HCT116 (cell line): ENCODE measurements around the gene ARHGAP18. TPM values are rescaled to one million over a fixed set of nuclear protein-coding genes. Genes with fewer than 3 reads are reported as not detected.

Experiments
- ATAC-seq: fragments of 200-7000 bp; cut with Tn5 transposase; 2 replicates; pipeline ENCODE4 v1.9.1; 2020; ENCODE audit warnings: mild to moderate bottlenecking, moderate library complexity
- BruUV-seq: library from RNA; stranded (reverse); fragments of 400-500 nt; replicated peaks from 2 replicates; lab custom pipeline; 2021; lab: Mats Ljungman, UMichigan
- CTCF ChIA-PET: fragments of 300-600 bp; sonication (Branson Sonifier 250); formaldehyde crosslinking; loops from one replicate; lab custom pipeline; 2021; ENCODE audit warnings: antibody characterized with exemption; lab: Charles Lee
- POLR2A ChIA-PET: fragments of 300-600, 350-600 bp; sonication (Branson Sonifier 250); formaldehyde crosslinking; loops from one replicate; lab custom pipeline; 2021; ENCODE audit warnings: antibody characterized with exemption; lab: Charles Lee
- RAD21 ChIA-PET, 2 experiments: fragments of 300-600 bp; sonication (Branson Sonifier 250); formaldehyde crosslinking; loops; one replicate each; lab custom pipeline; 2023; ENCODE audit warnings: low total read pairs in 2 of 2; ENCODE audit not compliant: uncharacterized antibody in 2 of 2, unreplicated experiment in 2 of 2, low non-redundant PET in 1 of 2; lab: Charles Lee
- DNase-seq: peaks from one replicate; pipeline ENCODE4 v3.0.0-alpha.2; 2010; ENCODE audit warnings: low read depth, low spot score
- H2AFZ ChIP-seq: fragments of 200-600 bp; shearing (Covaris generic), sonication (generic); 2 replicates; pipeline ENCODE4 v1.6.1; 2017; ENCODE audit warnings: low read depth, mixed run types, mixed read lengths, antibody characterized with exemption, low read length; ENCODE audit not compliant: poor library complexity, severe bottlenecking
- H3K27ac ChIP-seq: 2 replicates; pipeline ENCODE4 v1.5.1; 2012; ENCODE audit warnings: low read depth, low read length
- H3K27me3 ChIP-seq: fragments of 200-600 bp; sonication (generic); 2 replicates; pipeline ENCODE4 v1.6.1; 2016; ENCODE audit warnings: mixed run types, low read length, mixed read lengths; ENCODE audit not compliant: insufficient read depth
- H3K36me3 ChIP-seq, 2 experiments: fragments of 200-500 bp in 1 of 2; fragments of 200-600 bp in 1 of 2; sonication (Bioruptor generic) in 1 of 2; sonication (generic) in 1 of 2; 2 replicates each; pipeline versions ENCODE4 v1.5.1 to v1.6.1; 2014 to 2016; ENCODE audit warnings: low read length in 2 of 2, inconsistent platforms in 1 of 2, mixed read lengths in 1 of 2, mixed run types in 1 of 2; ENCODE audit not compliant: insufficient read depth in 2 of 2, control insufficient read depth in 1 of 2
- H3K4me1 ChIP-seq, 2 experiments: fragments of 200-600 bp in 1 of 2; sonication (generic) in 1 of 2; 2 replicates each; pipeline versions ENCODE4 v1.5.1 to v1.6.1; 2012 to 2017; ENCODE audit warnings: low read length in 2 of 2, inconsistent platforms in 1 of 2, mild to moderate bottlenecking in 1 of 2, mixed read lengths in 1 of 2, mixed run types in 1 of 2, moderate library complexity in 1 of 2; ENCODE audit not compliant: insufficient read depth in 2 of 2, control insufficient read depth in 1 of 2
- H3K4me2 ChIP-seq: fragments of 200-600 bp; sonication (generic); 2 replicates; pipeline ENCODE4 v1.6.1; 2017; ENCODE audit warnings: mixed run types, low read length, mixed read lengths
- H3K4me3 ChIP-seq, 2 experiments: fragments of 200-600 bp in 1 of 2; sonication (generic) in 1 of 2; replicated peaks in 1 of 2; 2 replicates each; pipeline ENCODE4 v1.5.1; 2011 to 2016; ENCODE audit warnings: low read length in 2 of 2, control low read depth in 1 of 2, low read depth in 1 of 2, mild to moderate bottlenecking in 1 of 2, mixed read lengths in 1 of 2, mixed run types in 1 of 2
- H3K79me2 ChIP-seq: fragments of 200-600 bp; sonication (generic); 2 replicates; pipeline ENCODE4 v1.6.1; 2017; ENCODE audit warnings: mild to moderate bottlenecking, mixed run types, low read length, moderate library complexity, mixed read lengths; ENCODE audit not compliant: insufficient read depth
- H3K9ac ChIP-seq: fragments of 200-600 bp; sonication (generic); 2 replicates; pipeline ENCODE4 v1.6.1; 2016; ENCODE audit warnings: low read length, mixed read lengths
- H3K9me2 ChIP-seq: fragments of 200-600 bp; sonication (generic), shearing (Covaris generic); 2 replicates; pipeline ENCODE4 v1.6.1; 2017; ENCODE audit warnings: mixed run types, mild to moderate bottlenecking, moderate library complexity; ENCODE audit not compliant: insufficient read depth
- H3K9me3 ChIP-seq, 2 experiments: fragments of 200-500 bp in 1 of 2; fragments of 200-600 bp in 1 of 2; sonication (Bioruptor generic) in 1 of 2; sonication (generic) in 1 of 2; 2 replicates each; pipeline ENCODE4 v1.6.1; 2014 to 2017; ENCODE audit warnings: low read length in 2 of 2, mixed read lengths in 2 of 2, inconsistent platforms in 1 of 2, low read depth in 1 of 2, mild to moderate bottlenecking in 1 of 2, mixed run types in 1 of 2, moderate library complexity in 1 of 2; ENCODE audit not compliant: control insufficient read depth in 1 of 2, insufficient read depth in 1 of 2
- H4K20me1 ChIP-seq: fragments of 200-600 bp; sonication (generic), shearing (Covaris generic); 2 replicates; pipeline ENCODE4 v1.6.1; 2017; ENCODE audit warnings: mixed run types, mild to moderate bottlenecking, moderate library complexity; ENCODE audit not compliant: insufficient read depth
- ATF3 ChIP-seq: IDR thresholded peaks from 2 replicates; pipeline ENCODE4 v1.6.1; 2012
- CBX3 ChIP-seq: IDR thresholded peaks from 2 replicates; pipeline ENCODE4 v1.6.1; 2012; ENCODE audit warnings: low read depth
- CEBPB ChIP-seq: IDR thresholded peaks from 2 replicates; pipeline ENCODE4 v1.6.1; 2012; ENCODE audit warnings: low read depth
- CTCF ChIP-seq, 3 experiments: fragments of 200-600 bp in 1 of 3; sonication (generic) in 1 of 3; IDR thresholded peaks in 2 of 3; conservative IDR thresholded peaks in 1 of 3; 2 replicates each; pipeline ENCODE4 v1.5.1; 2012 to 2017; ENCODE audit warnings: low read depth in 2 of 3, low read length in 2 of 3, antibody characterized with exemption in 1 of 3, borderline replicate concordance in 1 of 3, control low read depth in 1 of 3, mild to moderate bottlenecking in 1 of 3, mixed read lengths in 1 of 3, mixed run types in 1 of 3, moderate library complexity in 1 of 3; ENCODE audit not compliant: insufficient read depth in 1 of 3
- JUND ChIP-seq: IDR thresholded peaks from 2 replicates; pipeline ENCODE4 v1.6.1; 2012
- POLR2A ChIP-seq: IDR thresholded peaks from 2 replicates; pipeline ENCODE4 v1.7.0; 2011; ENCODE audit warnings: borderline replicate concordance; ENCODE audit not compliant: insufficient read depth, insufficient read length; ENCODE audit errors: extremely low read depth
- RAD21 ChIP-seq: IDR thresholded peaks from 2 replicates; pipeline ENCODE4 v1.6.1; 2012; ENCODE audit warnings: low read depth, mild to moderate bottlenecking
- REST ChIP-seq: IDR thresholded peaks from 2 replicates; pipeline ENCODE4 v1.6.1; 2012; ENCODE audit warnings: low read depth
- SIN3A ChIP-seq: IDR thresholded peaks from 2 replicates; pipeline ENCODE4 v1.6.1; 2012; ENCODE audit warnings: low read depth
- SRF ChIP-seq: IDR thresholded peaks from 2 replicates; pipeline ENCODE4 v1.6.1; 2012; ENCODE audit warnings: low read depth
- intact Hi-C: fragments of 100-400 bp; cut with micrococcal nuclease; formaldehyde crosslinking; loops from 2 replicates; pipeline ENCODE4 v1.10.0; 2022
- total RNA-seq: library from RNA; stranded (reverse); gene quantifications from one replicate; pipeline ENCODE4 v1.2.1, GENCODE V29; 2021; ENCODE audit not compliant: unreplicated experiment

The ARHGAP18 gene
- total RNA-seq, 1 experiment from 2014 or later = 70.3 TPM

- Histone ChIP-seq H4K20me1 (no peaks in the 10 kb centered on the region), H2AFZ (no peak overlapping the region), H3K9me3 (no peaks in the 10 kb centered on the region)
- BruUV-seq = no TSS peak
- ChIA-PET POLR2A (no interaction called here), CTCF (interaction anchor here (1.1 kb wide), 1 partner anchor 103 kb away, joined by 3 read pairs; no protein-coding TSS in a partner anchor)
- DNase-seq = no peak
- TF ChIP-seq POLR2A = no peak
- no peak for TF ChIP-seq SRF
- no peak for TF ChIP-seq RAD21
- no peak for TF ChIP-seq CEBPB
- TF ChIP-seq JUND = no peak
- TF ChIP-seq REST = no peak
- TF ChIP-seq, all 23 proteins: peak for 0
- H3K9me2 ChIP-seq = no peaks in the 10 kb centered on the region
- intact Hi-C loops = no loop called here
- H3K36me3 ChIP-seq = peaks cover 21 to 24% of the 10 kb centered on the region in 2 experiments
- H3K4me2 ChIP-seq = no peak overlapping the region
- RAD21 ChIA-PET = no interaction called here
- H3K9ac ChIP-seq = no peak overlapping the region
- H3K79me2 ChIP-seq = no peaks in the 10 kb centered on the region
- no peaks in the 10 kb centered on the region for H3K27me3 ChIP-seq
- no peak overlapping the region for H3K4me3 ChIP-seq
- no peak for ATAC-seq
- H3K4me1 ChIP-seq = peaks cover 3 to 10% of the 10 kb centered on the region in 2 experiments; a peak in 3 of 4 replicates
- H3K27ac ChIP-seq = no peak overlapping the region
Observed at GRCh38 chr6:129604321-129604720, 105.7 kb downstream of the ARHGAP18 start.

GRCh38 chr6:129603741-129604140, 106.2 kb downstream of the ARHGAP18 start:
- Histone ChIP-seq H3K79me2 (no peaks in the 10 kb centered on the region), H3K27me3 (no peaks in the 10 kb centered on the region), H3K4me2 (no peak overlapping the region), H3K9ac (no peak overlapping the region), H3K4me3 (no peak overlapping the region), H2AFZ (no peak overlapping the region), H3K9me2 (no peaks in the 10 kb centered on the region), H3K4me1 (peaks cover 8 to 15% of the 10 kb centered on the region in 2 experiments), H3K9me3 (no peaks in the 10 kb centered on the region), H3K27ac (no peak overlapping the region), H3K36me3 (peaks cover 20 to 24% of the 10 kb centered on the region in 2 experiments), H4K20me1 (no peaks in the 10 kb centered on the region)
- POLR2A ChIA-PET = no interaction called here
- no TSS peak for BruUV-seq
- intact Hi-C loops = no loop called here
- RAD21 ChIA-PET = no interaction called here
- CTCF ChIA-PET = interaction anchor here (1.1 kb wide), 1 partner anchor 103 kb away, joined by 3 read pairs; no protein-coding TSS in a partner anchor
- DNase-seq = no peak
- no peak for ATAC-seq
- TF ChIP-seq POLR2A (no peak), SIN3A (no peak), SRF (no peak), ATF3 (no peak), CTCF (IDR thresholded peaks at IDR 0.05 in 2 of 3, conservative IDR thresholded peaks at IDR 0.05 in 1 of 3; ENCODE audit: borderline replicate concordance in 1 of 3, insufficient read depth in 1 of 3, low read depth in 2 of 3, low read length in 2 of 3) (no peak), REST (no peak), JUND (no peak), CEBPB (no peak), CBX3 (no peak)
